ENCODE measurements around the gene LIFR.

DNA sequence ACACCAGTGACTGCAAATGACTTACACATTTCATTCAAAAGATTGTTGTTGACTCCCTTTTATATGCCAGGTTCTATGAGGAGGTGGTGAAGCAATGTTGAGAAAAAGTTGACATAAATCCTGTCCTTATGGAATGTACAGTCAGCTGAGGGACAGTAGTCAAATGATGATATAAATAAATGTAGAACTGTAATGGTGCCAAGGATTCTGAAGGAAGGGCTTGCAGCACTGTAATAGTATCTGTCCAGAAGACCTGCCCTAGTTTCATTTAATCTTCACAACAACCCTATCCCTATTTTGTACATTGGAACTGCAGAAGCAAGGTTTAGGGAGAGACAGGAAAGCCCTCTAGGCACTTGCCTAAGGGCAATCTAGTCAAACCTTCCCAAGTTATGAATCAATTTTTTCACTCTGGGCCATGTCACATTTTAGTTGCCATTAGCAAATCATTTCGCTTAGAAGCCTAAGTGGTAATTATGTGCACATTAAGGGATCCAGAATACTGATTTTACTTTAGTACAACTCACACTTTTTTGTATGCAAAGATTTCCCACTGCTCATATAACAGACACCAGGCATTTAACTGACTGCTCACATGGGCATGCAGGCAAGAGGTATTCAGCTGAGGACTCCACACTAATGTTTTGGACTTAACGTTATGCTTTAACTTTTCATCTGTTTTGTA is 34.5 kb upstream of the LIFR start:
- no peak for TF ChIP-seq TAF1 (IDR thresholded peaks at IDR 0.05; ENCODE audit: borderline replicate concordance, low read depth, low read length)
- TF ChIP-seq, protein P1, sequence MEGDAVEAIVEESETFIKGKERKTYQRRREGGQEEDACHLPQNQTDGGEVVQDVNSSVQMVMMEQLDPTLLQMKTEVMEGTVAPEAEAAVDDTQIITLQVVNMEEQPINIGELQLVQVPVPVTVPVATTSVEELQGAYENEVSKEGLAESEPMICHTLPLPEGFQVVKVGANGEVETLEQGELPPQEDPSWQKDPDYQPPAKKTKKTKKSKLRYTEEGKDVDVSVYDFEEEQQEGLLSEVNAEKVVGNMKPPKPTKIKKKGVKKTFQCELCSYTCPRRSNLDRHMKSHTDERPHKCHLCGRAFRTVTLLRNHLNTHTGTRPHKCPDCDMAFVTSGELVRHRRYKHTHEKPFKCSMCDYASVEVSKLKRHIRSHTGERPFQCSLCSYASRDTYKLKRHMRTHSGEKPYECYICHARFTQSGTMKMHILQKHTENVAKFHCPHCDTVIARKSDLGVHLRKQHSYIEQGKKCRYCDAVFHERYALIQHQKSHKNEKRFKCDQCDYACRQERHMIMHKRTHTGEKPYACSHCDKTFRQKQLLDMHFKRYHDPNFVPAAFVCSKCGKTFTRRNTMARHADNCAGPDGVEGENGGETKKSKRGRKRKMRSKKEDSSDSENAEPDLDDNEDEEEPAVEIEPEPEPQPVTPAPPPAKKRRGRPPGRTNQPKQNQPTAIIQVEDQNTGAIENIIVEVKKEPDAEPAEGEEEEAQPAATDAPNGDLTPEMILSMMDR (IDR thresholded peaks at IDR 0.05), result no peak
- TF ChIP-seq GATA2 (CRISPR knock-in tag; IDR thresholded peaks at IDR 0.05), result no peak
- no peak for TF ChIP-seq TEAD4 (IDR thresholded peaks at IDR 0.05; ENCODE audit: borderline replicate concordance, insufficient read depth)
- no peak for TF ChIP-seq POLR2AphosphoS5 (IDR thresholded peaks at IDR 0.05; ENCODE audit: low read depth, low read length)
- TF ChIP-seq GABPA (IDR thresholded peaks at IDR 0.05; ENCODE audit: low read depth), result no peak

Measured in SK-N-SH (cell line).